SK-N-SH (cell line): ENCODE measurements around the gene IFNAR1. TPM values are rescaled to one million over a fixed set of nuclear protein-coding genes. Genes with fewer than 3 reads are reported as not detected.

Source experiments
- CTCF ChIA-PET: fragments of 300-600, 350-600 bp; formaldehyde crosslinking; extraction: SDS; loops from one replicate; lab custom pipeline; 2021; lab: Yijun Ruan, JAX
- POLR2A ChIA-PET: fragments of 350-600 bp; sonication (Branson Sonifier 250); formaldehyde crosslinking; extraction: SDS; loops from one replicate; lab custom pipeline; 2020; ENCODE audit warnings: antibody characterized with exemption, inconsistent platforms; lab: Yijun Ruan, JAX
- DNase-seq: peaks from one replicate; pipeline ENCODE4 v3.0.0; 2012
- H2AFZ ChIP-seq: fragments of 200-600 bp; sonication (generic); 2 replicates; pipeline ENCODE4 v1.8.1; 2016; ENCODE audit warnings: antibody characterized with exemption, mild to moderate bottlenecking, low read depth
- H3F3A ChIP-seq: fragments of 200-600 bp; sonication (generic); replicated peaks from 2 replicates; pipeline ENCODE3; 2016; ENCODE audit warnings: antibody characterized with exemption, mild to moderate bottlenecking; ENCODE audit not compliant: insufficient read depth
- H3K27ac ChIP-seq, 2 experiments: fragments of 200-500 bp in 1 of 2; fragments of 200-600 bp in 1 of 2; sonication (Bioruptor generic) in 1 of 2; sonication (generic), shearing (Covaris generic) in 1 of 2; 2 replicates each; pipeline versions ENCODE4 v1.5.1 to v1.6.1; 2014 to 2016; ENCODE audit warnings: low read depth in 2 of 2, inconsistent platforms in 1 of 2, low read length in 1 of 2, mild to moderate bottlenecking in 1 of 2, mixed read lengths in 1 of 2
- H3K27me3 ChIP-seq: fragments of 200-600 bp; sonication (generic), shearing (Covaris generic); 2 replicates; pipeline ENCODE4 v1.6.1; 2016; ENCODE audit warnings: mixed run types; ENCODE audit not compliant: insufficient read depth
- H3K36me3 ChIP-seq, 2 experiments: fragments of 200-500 bp in 1 of 2; fragments of 200-600 bp in 1 of 2; sonication (Bioruptor generic) in 1 of 2; sonication (generic) in 1 of 2; replicated peaks in 1 of 2; 2 replicates each; pipeline versions ENCODE3 to v1.5.1; 2014 to 2016; ENCODE audit warnings: low read length in 1 of 2, mild to moderate bottlenecking in 1 of 2; ENCODE audit not compliant: insufficient read depth in 2 of 2, control insufficient read depth in 1 of 2
- H3K4me1 ChIP-seq, 2 experiments: fragments of 200-500 bp in 1 of 2; fragments of 200-600 bp in 1 of 2; sonication (Bioruptor generic) in 1 of 2; sonication (generic), shearing (Covaris generic) in 1 of 2; 2 replicates each; pipeline versions ENCODE4 v1.5.1 to v1.6.1; 2014 to 2016; ENCODE audit warnings: low read depth in 1 of 2, low read length in 1 of 2, mixed run types in 1 of 2; ENCODE audit not compliant: insufficient read depth in 2 of 2, control insufficient read depth in 1 of 2
- H3K4me2 ChIP-seq: fragments of 200-600 bp; sonication (generic), shearing (Covaris generic); 2 replicates; pipeline ENCODE4 v1.6.1; 2017; ENCODE audit warnings: mixed run types
- H3K4me3 ChIP-seq, 2 experiments: fragments of 200-500 bp in 1 of 2; fragments of 200-600 bp in 1 of 2; sonication (Bioruptor generic) in 1 of 2; sonication (generic), shearing (Covaris generic) in 1 of 2; 2 replicates each; pipeline versions ENCODE4 v1.5.1 to v1.8.1; 2014 to 2016; ENCODE audit warnings: low read depth in 2 of 2, inconsistent platforms in 1 of 2, low read length in 1 of 2, mild to moderate bottlenecking in 1 of 2, mixed read lengths in 1 of 2, moderate library complexity in 1 of 2
- H3K79me2 ChIP-seq: fragments of 200-600 bp; sonication (generic); 2 replicates; pipeline ENCODE4 v1.8.1; 2017; ENCODE audit warnings: mild to moderate bottlenecking; ENCODE audit not compliant: insufficient read depth
- H3K9ac ChIP-seq: fragments of 200-600 bp; sonication (generic); 2 replicates; pipeline ENCODE4 v1.6.1; 2017; ENCODE audit warnings: mixed run types
- H3K9me2 ChIP-seq: fragments of 200-600 bp; sonication (generic); 2 replicates; pipeline ENCODE4 v1.6.1; 2017; ENCODE audit warnings: mixed run types
- H3K9me3 ChIP-seq: fragments of 200-600 bp; sonication (generic); 2 replicates; pipeline ENCODE4 v1.6.1; 2017; ENCODE audit warnings: mixed run types, mild to moderate bottlenecking, moderate library complexity
- H4K20me1 ChIP-seq: fragments of 200-600 bp; sonication (generic); 2 replicates; pipeline ENCODE4 v1.6.1; 2017; ENCODE audit warnings: mild to moderate bottlenecking, mixed run types; ENCODE audit not compliant: insufficient read depth
- EZH2phosphoT487 ChIP-seq: fragments of 200-600 bp; sonication (generic); IDR thresholded peaks from 2 replicates; pipeline ENCODE4 v1.6.1; 2017; ENCODE audit warnings: low read depth, mixed run types, mild to moderate bottlenecking, antibody characterized with exemption, moderate library complexity, borderline replicate concordance
- IRF3 ChIP-seq: fragments of 150-350 bp; IDR thresholded peaks from 2 replicates; pipeline ENCODE4 v1.6.1; 2016; ENCODE audit warnings: mild to moderate bottlenecking, low read depth, low read length
- JUND ChIP-seq: IDR thresholded peaks from 2 replicates; pipeline ENCODE4 v1.4.0; 2012
- NFIC ChIP-seq: IDR thresholded peaks from 2 replicates; pipeline ENCODE4 v1.4.0; 2012; ENCODE audit warnings: borderline replicate concordance
- REST ChIP-seq: IDR thresholded peaks from 2 replicates; pipeline ENCODE4 v1.6.1; 2012; ENCODE audit warnings: mild to moderate bottlenecking, low read depth, low read length, moderate library complexity
- RFX5 ChIP-seq: IDR thresholded peaks from 2 replicates; pipeline ENCODE4 v1.6.1; 2012; ENCODE audit warnings: mild to moderate bottlenecking, improper control_type of control experiment, low read length
- TAF1 ChIP-seq: IDR thresholded peaks from 2 replicates; pipeline ENCODE4 v1.6.1; 2012; ENCODE audit warnings: low read depth, mild to moderate bottlenecking, low read length, moderate library complexity, borderline replicate concordance
- TCF12 ChIP-seq: IDR thresholded peaks from 2 replicates; pipeline ENCODE4 v1.4.0; 2012
- USF2 ChIP-seq: fragments of 150-350 bp; IDR thresholded peaks from 2 replicates; pipeline ENCODE4 v1.6.1; 2017; ENCODE audit warnings: antibody characterized with exemption, low read length, low read depth, borderline replicate concordance
- YY1 ChIP-seq: IDR thresholded peaks from 2 replicates; pipeline ENCODE4 v1.4.0; 2012; ENCODE audit warnings: low read depth, mild to moderate bottlenecking
- WGBS: methylation state at CpG from one replicate; pipeline ENCODE4 v1.1.6; 2017; ENCODE audit warnings: low lambda C conversion rate; 5-methylcytosine and 5-hydroxymethylcytosine counted together
- polyA plus RNA-seq, 3 experiments: library from polyadenylated mRNA; depleted of rRNA; stranded (reverse); fragments of >200 nt; gene quantifications; 2 replicates each; pipeline ENCODE4 v1.2.3, GENCODE V29; 2012

IFNAR1 gene
- polyA plus RNA-seq, 1 of the 3 experiments (the other 2 are of a cell fraction) = 12.2 TPM

GRCh38 chr21:33286600-33287456 is 37.9 kb upstream of the IFNAR1 start:
- TF ChIP-seq RFX5 (no peak), REST (no peak), TCF12 (no peak), USF2 (no peak), YY1 (no peak), IRF3 (no peak), EZH2phosphoT487 (no peak), TAF1 (no peak), JUND (no peak), NFIC (no peak)
- Histone ChIP-seq H3K9me3 (no peaks in the 10 kb centered on the region), H2AFZ (no peak overlapping the region), H4K20me1 (no peaks in the 10 kb centered on the region), H3K4me2 (no peak overlapping the region), H3K36me3 (peaks cover 6 to 8% of the 10 kb centered on the region in 2 experiments), H3K27ac (no peak overlapping the region), H3K4me1 (no peaks in the 10 kb centered on the region), H3F3A (no peaks in the 10 kb centered on the region), H3K9me2 (no peaks in the 10 kb centered on the region), H3K9ac (no peak overlapping the region), H3K4me3 (no peak overlapping the region), H3K27me3 (no peaks in the 10 kb centered on the region), H3K79me2 (no peaks in the 10 kb centered on the region)
- WGBS = 90% methylated on average over 15 of the region's 15 CpGs
- POLR2A ChIA-PET = no interaction called here
- CTCF ChIA-PET = no interaction called here
- DNase-seq = no peak
